Fibroblast of skin of left biceps (primary cell): ENCODE measurements around the gene ACD.

ENCODE experiments used
- DNase-seq, 2 experiments: peaks; one replicate each; pipeline ENCODE4 v3.0.0-alpha.2; 2013; ENCODE audit warnings: low read depth in 2 of 2

The ACD gene

DNA sequence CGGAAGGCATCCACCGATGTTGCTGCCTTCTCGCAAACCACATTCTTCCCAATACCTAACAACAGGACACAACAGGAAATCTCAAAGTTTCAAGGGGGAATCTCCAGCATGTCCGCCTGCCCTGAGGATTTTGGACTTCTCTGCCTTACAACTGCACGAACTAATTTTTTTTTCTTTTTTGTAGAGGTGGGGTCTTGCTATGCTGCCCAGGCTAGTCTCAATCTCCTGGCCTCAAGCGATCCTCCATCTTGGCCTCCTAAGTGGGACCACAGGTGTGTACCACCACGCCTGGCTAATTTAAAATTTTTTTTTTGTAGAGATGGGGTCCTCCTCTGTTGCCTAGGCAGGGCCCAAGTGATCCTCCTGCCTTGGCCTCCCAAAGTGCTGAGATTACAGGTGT lies 15.9 kb upstream of the ACD start:
- no peak for DNase-seq

DNA sequence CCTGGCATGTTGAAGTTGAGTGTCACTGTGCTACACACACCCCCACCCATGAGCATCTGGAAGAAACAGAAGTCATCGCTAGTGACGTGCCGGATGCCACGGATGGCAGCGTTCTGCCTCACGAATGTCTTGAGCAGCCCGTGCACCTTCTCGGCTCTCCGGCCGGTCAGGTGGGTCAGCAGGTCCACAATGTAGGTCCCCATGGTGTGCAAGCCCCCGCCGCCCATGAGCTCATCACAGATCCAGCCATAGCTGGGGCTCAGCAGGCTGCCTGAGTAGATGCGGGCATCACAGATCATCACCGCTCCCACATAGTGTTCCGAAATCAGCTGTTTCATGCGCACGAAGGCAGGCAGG lies 15.5 kb upstream of the ACD start:
- DNase-seq, result no peak

DNA sequence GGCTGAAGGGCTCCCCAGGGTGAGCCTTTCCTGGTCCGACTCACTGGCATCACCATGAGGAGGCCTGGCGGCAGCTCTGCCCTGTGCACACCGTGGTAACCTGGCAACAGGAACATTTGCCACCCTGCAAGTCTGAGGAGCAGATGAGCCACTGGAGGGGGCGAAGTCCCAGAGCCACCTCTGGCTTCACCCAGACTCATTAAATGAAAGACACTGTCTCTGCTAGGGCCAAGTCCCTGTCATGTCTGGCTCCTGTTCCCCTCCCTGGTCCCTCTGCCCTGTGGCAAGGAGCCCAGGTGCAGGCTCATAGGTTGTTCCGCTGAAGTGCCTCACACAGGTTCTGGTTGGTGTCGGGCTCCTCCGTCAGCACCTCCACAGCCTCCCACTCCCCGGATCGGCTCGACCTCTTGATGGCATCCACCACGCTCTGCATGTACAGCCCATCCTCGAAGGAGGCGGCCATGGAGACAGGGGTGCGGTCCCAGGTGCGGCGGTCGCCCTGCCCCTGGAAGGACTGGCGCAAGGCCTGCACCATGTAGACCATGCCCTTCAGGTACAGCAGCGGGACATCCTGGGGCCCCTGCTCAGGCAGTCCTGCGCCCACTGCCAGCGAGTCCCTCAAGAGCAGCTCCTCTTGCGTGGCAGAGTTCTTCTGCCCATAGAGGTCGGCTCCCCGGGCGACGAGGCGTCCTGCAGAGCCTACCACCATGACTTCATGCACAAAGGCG lies 15.0 kb upstream of the ACD start:
- no peak for DNase-seq

DNA sequence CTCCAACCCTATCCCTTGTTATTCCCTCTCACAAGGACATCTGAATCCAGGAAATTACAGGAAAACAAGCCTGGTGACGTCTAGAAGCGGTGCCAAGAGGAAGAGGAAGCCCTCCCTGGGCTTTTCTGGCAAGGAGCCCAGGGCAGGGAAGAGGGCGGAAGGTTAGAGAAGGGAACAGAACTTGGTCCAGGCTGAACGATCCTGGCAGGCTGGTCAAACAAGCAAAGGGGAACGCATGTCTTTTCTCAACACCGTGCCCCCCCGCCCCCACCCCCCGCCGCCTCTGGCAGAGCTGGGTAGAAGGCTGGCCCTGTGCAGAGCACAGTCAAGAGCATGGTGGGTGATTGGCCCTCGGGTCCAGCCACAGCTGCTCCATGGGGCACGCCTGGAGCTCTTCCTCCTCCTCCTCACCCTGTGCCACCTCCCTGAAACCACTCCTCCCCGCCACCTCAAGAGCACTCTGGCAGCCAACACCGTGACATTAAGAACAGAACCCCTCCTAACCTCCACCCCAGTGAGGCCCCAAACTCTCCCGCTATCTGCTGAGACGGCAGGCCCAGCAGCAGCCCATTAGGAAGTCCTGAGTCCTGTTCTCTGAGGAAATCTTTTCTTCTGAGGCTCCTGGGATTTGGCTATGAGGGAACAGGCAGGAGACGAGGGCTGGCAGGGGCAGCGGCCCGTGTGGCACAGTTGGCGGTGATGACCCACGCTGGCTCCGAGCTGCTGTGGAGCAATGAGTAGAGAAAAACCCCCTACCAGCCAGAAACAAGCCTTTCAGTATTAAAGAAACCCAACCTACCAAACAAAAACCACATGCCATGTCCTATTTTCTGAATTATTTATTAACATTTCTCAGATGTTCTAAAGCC lies 13.9 kb upstream of the ACD start:
- no peak for DNase-seq

GRCh38 chr16:67672739-67673662 lies 12.9 kb upstream of the ACD start:
- peak; percentile 7 to 16 for DNase-seq

- no peak for DNase-seq
Observed at GRCh38 chr16:67672306-67672705, 12.2 kb upstream of the ACD start.

DNA sequence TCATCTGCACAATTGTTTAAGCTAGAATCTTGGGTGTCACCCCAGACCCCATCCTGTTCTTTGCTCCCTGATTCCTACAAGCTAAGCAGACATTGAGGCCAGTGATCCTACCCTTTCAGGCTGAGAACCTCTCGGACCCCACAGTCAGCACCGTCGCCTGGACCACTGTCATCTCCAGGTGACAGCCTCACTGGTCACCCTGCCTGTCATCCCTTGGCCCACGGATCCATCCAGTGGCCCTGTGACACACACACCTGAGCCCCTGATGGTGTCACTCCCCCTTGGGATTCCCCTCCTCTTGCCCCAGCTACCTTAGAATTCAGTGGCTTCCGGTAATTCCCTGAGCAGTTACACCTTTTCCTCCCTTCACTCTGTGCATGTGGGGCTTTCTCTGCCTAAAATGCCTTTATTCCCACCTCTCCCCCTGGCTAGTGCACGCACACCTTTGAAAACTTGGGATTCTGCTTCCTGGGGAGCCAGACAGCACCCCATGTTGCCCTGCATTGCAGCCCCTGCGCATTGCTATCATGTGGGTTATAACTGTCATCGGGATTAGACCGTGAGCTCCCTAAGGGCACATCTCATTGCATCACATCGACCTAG lies 9.5 kb upstream of the ACD start:
- DNase-seq, result no peak

DNA sequence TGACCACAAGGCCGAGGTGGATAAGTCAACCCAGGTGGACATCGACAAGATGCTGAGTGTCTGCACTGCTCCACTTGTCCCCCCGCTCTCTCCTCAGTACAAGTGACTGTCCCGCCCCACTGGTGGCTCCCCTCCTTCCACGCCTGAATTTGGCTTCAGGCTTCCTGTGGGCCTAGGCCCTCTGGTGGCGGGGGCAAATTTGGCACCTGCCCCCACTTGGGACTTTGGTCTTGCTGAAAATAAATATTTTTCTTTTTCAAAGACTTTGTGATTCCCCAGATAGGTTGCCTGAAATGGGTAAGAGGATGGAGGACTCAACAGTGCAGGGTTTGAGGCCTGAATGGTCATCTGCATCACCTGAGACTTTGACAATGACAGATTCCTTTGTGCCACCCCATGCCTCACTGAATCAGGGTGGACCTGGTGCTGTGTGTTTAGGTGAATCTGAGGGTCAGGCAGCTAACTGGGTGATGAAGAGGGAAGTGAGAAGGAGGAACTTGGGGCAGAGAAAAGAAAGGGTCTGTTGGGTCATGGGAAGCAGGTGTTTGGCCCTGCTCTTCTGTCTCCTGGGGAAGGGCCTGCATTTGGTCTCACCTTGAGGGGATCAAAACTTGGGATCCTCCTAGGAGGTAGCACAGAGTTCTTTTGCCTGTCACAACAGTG lies 8.6 kb upstream of the ACD start:
- DNase-seq, result no peak

- DNase-seq, result peak; percentile 70 to 73
Observed at GRCh38 chr16:67667817-67668494, 7.9 kb upstream of the ACD start.

DNA sequence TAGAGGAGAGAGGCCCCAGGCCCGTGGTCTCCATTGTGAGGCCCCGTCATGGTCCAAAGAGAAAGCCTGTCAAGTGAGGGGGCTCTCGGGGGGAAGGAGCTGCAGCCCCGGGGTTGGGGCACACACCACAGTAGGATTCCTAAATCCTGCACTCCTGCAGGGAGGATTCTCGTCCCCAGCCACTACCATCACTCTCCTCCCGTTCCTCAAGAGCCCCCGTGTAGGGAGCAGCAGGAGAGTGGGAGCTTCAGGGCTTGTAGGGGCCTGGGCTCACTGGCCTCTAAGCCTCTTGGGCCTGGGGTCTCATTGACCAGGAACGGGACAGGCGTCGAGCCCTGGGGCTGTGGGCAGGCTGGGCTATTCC lies 7.4 kb upstream of the ACD start:
- DNase-seq, result no peak

DNA sequence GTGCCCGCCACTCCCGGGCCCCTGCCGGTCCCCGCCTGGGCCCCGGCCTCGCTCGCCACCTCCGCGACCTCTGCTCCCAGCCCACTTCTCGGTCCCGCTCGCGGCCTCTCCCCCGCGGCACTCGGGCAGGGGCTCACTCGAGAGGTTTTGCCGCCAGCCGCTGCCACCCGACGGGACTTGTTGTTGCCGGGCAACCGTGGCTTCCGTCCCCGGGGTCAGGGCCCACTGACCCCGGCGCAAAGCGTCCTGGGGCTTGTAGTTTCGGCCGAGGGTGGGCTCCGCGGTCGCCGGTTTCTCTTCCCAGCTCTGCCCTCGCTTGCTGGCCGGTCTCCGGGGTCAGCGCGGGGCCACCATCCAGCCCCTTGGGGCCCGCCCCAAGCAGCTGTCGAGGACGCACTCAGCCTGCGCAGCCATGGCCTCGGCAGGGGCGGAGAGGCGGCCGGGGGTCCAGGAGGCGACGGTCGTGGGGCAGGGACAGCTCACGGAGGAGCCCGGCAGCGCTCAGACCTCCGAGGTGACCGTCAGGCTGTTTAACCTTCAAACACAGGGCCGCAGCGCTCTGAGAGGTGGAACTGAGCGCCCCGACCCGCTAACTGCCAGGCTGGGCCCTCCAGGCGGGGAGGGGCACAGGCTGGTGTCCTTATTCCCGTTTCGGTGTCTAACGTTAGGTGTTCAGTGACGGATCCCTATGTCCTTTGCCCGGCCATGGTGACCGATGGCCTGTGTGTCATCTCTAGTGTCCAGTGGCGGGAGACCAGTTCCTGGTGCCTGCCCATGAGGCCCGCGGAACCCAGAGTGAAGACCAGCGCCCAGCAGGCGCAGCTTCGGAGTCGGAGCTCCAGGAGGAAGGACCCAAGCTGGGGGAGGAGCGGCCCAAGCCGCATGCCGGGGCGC lies 6.7 kb upstream of the ACD start, which contains the start of the genes C16orf86 and ENKD1:
TSS of gene C16orf86 (plus strand) at position 256 of the 894 bp plus-strand sequence. CDS start at position 413, 157 bp downstream.
TSS of gene ENKD1 (minus strand) at position 192 of the 894 bp plus-strand sequence. CDS start 308 bp downstream, outside the sequence.
- DNase-seq, result peak; percentile 19 to 29

GRCh38 chr16:67666032-67666551 lies 6.0 kb upstream of the ACD start:
- DNase-seq, result no peak

DNA sequence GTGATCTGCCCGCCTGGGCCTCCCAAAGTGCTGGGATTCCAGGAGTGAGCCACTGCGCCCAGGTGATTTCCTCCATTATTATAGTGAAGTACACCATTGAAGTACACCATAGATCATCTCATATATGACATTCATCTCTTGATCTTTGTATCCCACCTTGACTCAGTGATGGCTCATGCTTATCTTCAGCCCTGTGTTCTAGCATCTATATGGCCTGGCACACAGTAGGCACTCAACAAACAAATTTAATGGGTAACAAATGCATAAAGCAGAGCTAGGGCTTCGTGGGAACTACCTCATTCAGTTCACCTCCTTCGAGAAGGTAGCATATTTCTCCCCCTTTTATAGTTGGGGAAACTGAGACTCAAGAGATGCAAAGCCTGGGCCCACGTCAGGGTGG lies 5.5 kb upstream of the ACD start:
- DNase-seq, result no peak

GRCh38 chr16:67664871-67665270 lies 4.8 kb upstream of the ACD start:
- no peak for DNase-seq

DNA sequence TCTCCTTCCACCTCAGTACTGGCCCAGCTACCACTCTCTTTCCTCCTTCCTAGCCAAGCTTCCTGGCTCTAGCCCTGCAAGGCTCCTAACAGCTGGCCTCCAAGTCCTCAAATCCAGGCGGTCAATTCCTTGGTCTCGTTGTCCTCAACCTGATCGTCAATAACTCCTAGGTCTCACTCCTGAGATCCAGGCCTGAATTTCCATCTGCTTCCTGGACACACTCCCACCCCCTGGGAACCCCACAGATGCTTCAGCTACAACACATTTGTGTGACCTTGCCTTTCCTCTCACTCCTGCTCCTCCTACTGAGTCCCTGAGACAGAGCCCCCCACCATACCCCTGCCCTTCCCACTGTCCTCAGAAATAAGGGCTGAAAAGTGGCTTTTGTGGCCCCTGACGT lies 4.2 kb upstream of the ACD start:
- DNase-seq, result no peak

DNA sequence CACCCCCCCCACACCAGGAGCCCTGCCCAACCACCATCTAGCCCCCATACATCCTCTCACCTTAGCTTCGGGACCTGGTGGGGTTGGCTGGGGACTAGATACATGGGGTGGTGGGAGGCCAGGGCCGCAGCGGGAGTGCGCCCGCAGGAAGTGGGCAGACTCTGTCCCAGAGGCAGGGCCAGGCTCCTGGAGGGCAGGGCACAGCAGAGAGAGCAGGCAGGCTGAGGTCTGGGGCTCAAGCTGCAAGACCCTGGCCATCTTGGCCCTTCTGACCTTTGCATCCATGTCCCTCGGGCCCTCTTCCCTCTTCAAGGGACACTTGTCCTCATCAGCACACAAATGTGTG lies 3.8 kb upstream of the ACD start:
- DNase-seq, result no peak

DNA sequence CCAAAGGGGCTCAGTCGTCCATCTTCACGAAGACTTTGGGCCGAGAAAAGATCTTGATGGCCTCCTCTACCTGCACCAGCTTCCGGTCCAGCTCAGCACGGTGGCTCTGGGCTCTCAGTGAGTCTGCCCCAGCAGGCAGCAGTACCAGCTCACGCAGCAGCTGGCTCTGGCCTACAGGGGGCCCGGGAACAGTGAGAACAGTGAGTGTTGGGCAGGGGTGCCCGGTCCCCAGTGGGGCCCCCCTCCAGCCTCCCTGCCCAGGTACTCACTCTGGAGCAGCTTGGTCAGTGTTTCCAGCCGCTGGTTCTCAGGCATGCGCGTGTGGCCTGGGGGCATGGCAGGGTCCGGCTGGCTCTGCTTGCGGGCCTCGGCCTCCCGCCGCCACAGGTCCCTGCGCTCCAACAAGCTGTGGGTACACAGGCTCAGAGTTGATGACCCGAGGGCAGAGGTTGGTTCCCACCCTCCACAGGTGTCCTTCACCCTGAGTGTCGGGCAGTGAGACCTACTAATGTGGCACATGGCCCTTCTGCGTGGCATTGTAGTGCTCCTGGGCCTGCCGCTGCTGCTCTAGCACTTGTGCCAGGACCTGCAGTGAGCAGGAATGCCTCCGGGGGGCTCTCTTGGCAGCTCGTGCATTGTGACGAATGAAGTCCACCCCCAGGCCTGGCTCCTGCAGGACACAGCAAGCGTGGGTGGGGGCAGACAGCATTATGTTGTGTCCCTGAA lies 3.3 kb upstream of the ACD start:
- DNase-seq, result no peak

DNA sequence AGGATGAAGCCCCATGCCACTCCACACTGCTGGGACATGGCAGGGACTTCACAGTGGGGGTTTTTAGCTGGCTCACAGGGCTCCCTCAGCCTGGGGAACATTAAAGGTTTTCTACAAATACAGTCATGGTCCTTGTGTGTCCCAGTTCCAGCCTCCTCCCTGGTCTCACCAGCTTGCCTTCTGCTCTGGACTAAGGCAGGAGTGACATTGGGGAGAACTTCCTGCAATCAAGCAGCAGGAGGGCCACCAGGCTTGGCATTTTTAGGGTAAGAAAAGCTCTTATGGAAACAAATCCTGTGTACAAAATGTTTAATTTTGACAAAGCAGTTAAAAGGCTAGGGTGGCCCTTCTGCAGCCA lies 2.6 kb upstream of the ACD start:
- DNase-seq, result no peak
